Kidney epithelial cell (primary cell): ENCODE results near the gene TECRL. TPM values are rescaled to one million over a fixed set of nuclear protein-coding genes. Genes with fewer than 3 reads are reported as not detected.

ENCODE experiments used
- DNase-seq: peaks from one replicate; pipeline ENCODE4 v3.0.0-alpha.2; 2010; ENCODE audit warnings: low read depth
- H3K27me3 ChIP-seq: 2 replicates; pipeline ENCODE4 v1.6.0; 2011; ENCODE audit warnings: low read length; ENCODE audit not compliant: control insufficient read depth, insufficient read depth
- H3K36me3 ChIP-seq: 2 replicates; pipeline ENCODE4 v1.5.1; 2011; ENCODE audit warnings: low read length; ENCODE audit not compliant: control insufficient read depth, insufficient read depth
- H3K4me3 ChIP-seq: 2 replicates; pipeline ENCODE4 v1.5.1; 2011; ENCODE audit warnings: low read depth, mild to moderate bottlenecking, control low read depth, low read length
- total RNA-seq: library from RNA; depleted of rRNA; stranded (reverse); fragments of >200 nt; gene quantifications from 2 replicates; pipeline ENCODE4 v1.2.3, GENCODE V29; 2015
- TF ChIP-seq, protein P1 (sequence below): IDR thresholded peaks from 2 replicates; pipeline ENCODE4 v1.5.1; 2011; ENCODE audit warnings: mild to moderate bottlenecking, moderate library complexity, low read length, control low read depth, inconsistent platforms; ENCODE audit not compliant: insufficient read depth, poor library complexity, severe bottlenecking

The TECRL gene, protein sequence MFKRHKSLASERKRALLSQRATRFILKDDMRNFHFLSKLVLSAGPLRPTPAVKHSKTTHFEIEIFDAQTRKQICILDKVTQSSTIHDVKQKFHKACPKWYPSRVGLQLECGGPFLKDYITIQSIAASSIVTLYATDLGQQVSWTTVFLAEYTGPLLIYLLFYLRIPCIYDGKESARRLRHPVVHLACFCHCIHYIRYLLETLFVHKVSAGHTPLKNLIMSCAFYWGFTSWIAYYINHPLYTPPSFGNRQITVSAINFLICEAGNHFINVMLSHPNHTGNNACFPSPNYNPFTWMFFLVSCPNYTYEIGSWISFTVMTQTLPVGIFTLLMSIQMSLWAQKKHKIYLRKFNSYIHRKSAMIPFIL
- not detected in 2 replicates for total RNA-seq

DNA sequence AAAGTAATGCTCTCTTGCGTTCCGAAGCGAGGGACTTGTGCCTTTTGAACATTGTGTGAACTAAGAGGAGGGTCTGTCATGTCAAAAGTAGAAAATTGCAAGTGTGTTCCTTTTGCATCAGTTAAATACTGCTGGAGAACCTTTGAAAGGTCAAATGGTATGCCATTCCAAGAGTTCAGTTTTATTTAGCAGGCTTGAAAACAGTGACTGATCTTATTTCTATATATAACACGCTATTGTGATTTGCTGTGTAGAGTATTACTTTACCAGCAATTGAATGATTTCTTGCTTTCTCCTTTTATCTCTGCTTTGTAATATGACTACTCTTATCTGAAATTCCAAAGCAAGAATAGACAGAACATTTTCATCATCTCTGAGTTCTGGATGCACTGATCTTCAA, at the start of gene TECRL:
Gene TECRL (minus strand): TSS at position 151 of the 400 bp plus-strand sequence. CDS start 99 bp downstream, at position 52.
- no peak for DNase-seq
- no peak within 1 kb of the TSS for H3K4me3 ChIP-seq
- no peaks in the 10 kb centered on the region for H3K36me3 ChIP-seq
- TF ChIP-seq, protein P1, sequence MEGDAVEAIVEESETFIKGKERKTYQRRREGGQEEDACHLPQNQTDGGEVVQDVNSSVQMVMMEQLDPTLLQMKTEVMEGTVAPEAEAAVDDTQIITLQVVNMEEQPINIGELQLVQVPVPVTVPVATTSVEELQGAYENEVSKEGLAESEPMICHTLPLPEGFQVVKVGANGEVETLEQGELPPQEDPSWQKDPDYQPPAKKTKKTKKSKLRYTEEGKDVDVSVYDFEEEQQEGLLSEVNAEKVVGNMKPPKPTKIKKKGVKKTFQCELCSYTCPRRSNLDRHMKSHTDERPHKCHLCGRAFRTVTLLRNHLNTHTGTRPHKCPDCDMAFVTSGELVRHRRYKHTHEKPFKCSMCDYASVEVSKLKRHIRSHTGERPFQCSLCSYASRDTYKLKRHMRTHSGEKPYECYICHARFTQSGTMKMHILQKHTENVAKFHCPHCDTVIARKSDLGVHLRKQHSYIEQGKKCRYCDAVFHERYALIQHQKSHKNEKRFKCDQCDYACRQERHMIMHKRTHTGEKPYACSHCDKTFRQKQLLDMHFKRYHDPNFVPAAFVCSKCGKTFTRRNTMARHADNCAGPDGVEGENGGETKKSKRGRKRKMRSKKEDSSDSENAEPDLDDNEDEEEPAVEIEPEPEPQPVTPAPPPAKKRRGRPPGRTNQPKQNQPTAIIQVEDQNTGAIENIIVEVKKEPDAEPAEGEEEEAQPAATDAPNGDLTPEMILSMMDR: no peak
- H3K27me3 ChIP-seq: no peaks in the 10 kb centered on the region

GRCh38 chr4:64432674-64433073, 23.4 kb upstream of the TECRL start:
- no peaks in the 10 kb centered on the region for H3K36me3 ChIP-seq
- H3K27me3 ChIP-seq: no peaks in the 10 kb centered on the region
- TF ChIP-seq, protein P1: no peak
- H3K4me3 ChIP-seq: no peak overlapping the region
- no peak for DNase-seq

GRCh38 chr4:64430933-64431332, 21.7 kb upstream of the TECRL start:
- DNase-seq: no peak
- H3K4me3 ChIP-seq: no peak overlapping the region
- no peaks in the 10 kb centered on the region for H3K36me3 ChIP-seq
- TF ChIP-seq, protein P1: no peak
- no peaks in the 10 kb centered on the region for H3K27me3 ChIP-seq

DNA sequence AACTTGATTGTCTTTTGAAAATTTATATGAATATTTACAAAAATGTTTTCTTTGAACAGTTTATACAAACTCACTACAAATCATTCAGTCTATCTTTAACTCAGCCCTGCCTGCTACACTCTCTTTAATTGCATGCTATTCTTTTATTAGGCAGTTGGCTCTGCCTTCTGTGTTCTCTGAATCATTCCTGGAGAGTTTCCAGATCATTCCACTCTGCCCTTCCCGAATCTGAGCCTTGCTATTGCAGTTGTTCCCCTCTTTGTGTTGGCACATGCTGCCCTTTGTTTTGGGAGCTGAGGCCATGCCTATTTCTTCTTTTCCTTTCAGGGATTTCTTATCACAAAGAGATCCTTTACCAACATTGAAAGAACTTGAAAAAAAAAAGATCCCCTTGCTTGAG, 8.7 kb upstream of the TECRL start:
- no peaks in the 10 kb centered on the region for H3K36me3 ChIP-seq
- H3K27me3 ChIP-seq: no peaks in the 10 kb centered on the region
- DNase-seq: no peak
- H3K4me3 ChIP-seq: no peak overlapping the region
- TF ChIP-seq, protein P1: no peak

DNA sequence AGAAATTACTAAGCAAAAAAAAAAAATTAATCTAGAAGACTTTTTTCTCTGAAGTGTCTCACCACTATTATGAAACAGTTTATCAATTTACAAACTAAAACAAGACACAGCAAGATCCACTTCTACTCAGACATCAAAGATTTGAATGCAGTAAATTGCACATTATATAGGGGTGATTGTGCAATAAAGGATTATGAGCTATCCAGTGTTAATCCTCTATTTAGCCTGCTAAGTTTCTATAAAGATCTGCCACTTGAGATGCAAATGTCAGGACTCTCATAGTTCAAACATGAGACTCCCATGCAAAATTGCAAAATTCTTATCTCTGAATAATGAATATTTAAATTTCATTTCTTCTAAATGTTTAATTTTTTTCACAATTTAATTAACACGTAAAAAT, 2.2 kb downstream of the TECRL start:
- Histone ChIP-seq H3K4me3 (no peak overlapping the region), H3K36me3 (no peaks in the 10 kb centered on the region), H3K27me3 (no peaks in the 10 kb centered on the region)
- no peak for DNase-seq
- TF ChIP-seq, protein P1: no peak

DNA sequence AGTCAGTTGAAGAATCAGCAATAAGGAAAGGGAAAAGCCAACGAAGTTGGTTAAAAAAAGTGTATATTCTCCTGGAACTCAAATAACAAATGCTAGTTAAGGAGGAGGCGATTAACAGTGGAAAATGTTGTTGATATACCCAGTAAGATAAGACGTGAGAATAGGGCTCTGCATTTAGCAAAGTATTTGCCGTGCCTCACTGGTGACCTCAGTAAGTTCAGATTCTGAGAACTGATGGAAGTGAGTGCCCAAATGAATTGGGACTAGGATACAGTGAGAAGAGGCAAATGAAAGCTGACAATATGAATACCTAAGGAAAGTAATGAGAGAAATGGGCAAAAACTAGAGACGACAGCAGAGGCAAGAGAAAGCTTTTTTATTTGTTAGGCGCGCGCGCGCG, 3.5 kb downstream of the TECRL start:
- Histone ChIP-seq H3K36me3 (no peaks in the 10 kb centered on the region), H3K4me3 (no peak overlapping the region), H3K27me3 (no peaks in the 10 kb centered on the region)
- no peak for DNase-seq
- TF ChIP-seq, protein P1: no peak
